Muscle of leg (tissue), 11 donors: ENCODE results near the gene ICA1. TPM values are rescaled to one million over a fixed set of nuclear protein-coding genes. Genes with fewer than 3 reads are reported as not detected.
"Not testable (repeated sequence)": the region's sequence is repeated elsewhere in the genome, so short reads cannot be mapped to it uniquely, and the experiment has no call there.

Experiments used
- DNase-seq: peaks from one replicate; pipeline ENCODE4 v3.0.0; 2013
- H3K27ac ChIP-seq: one replicate; pipeline ENCODE4 v1.5.1; 2013; ENCODE audit warnings: mild to moderate bottlenecking, low read length, control low read depth
- H3K27me3 ChIP-seq: one replicate; pipeline ENCODE4 v1.6.1; 2013; ENCODE audit warnings: low read length; ENCODE audit not compliant: control insufficient read depth, insufficient read depth
- H3K36me3 ChIP-seq: one replicate; pipeline ENCODE4 v1.6.1; 2013; ENCODE audit warnings: low read length; ENCODE audit not compliant: control insufficient read depth, insufficient read depth
- H3K4me1 ChIP-seq: one replicate; pipeline ENCODE4 v1.6.1; 2013; ENCODE audit warnings: low read length; ENCODE audit not compliant: control insufficient read depth, insufficient read depth
- H3K4me3 ChIP-seq: one replicate; pipeline ENCODE4 v1.5.1; 2013; ENCODE audit warnings: low read length, control low read depth
- H3K9me3 ChIP-seq: replicated peaks from 2 replicates; pipeline ENCODE4 v1.6.1; 2013; ENCODE audit warnings: low read depth, low read length; ENCODE audit not compliant: control insufficient read depth
- WGBS: methylation state at CpG from one replicate; pipeline ENCODE4 v1.1.5; 2013; ENCODE audit warnings: missing lambda C conversion rate; ENCODE audit not compliant: insufficient coverage; 5-methylcytosine and 5-hydroxymethylcytosine counted together
- polyA plus RNA-seq, 8 donors: library from polyadenylated mRNA; unstranded; fragments of 120-200 nt; gene quantifications; one replicate each; pipeline versions ENCODE4 v1.2.1 to v1.2.3, GENCODE V29; 2013; ENCODE audit warnings: inconsistent platforms in 1 of 8, low replicate concordance in 1 of 8; ENCODE audit not compliant: insufficient read length in 8 of 8, insufficient read depth in 1 of 8
- total RNA-seq: library from RNA; stranded (reverse); fragments of 120-200 nt; gene quantifications from one replicate; pipeline ENCODE4 v1.2.4, GENCODE V29; 2013

Gene ICA1
- total and polyA plus RNA-seq, 9 donors: 3.6 to 10.9 (median 4.6) TPM

GRCh38 chr7:8103282-8103681, 158.7 kb downstream of the ICA1 start:
- 76% methylated on average over 8 of the region's 9 CpGs for WGBS
- Histone ChIP-seq H3K4me3 (no peak overlapping the region), H3K9me3 (no peaks in the 10 kb centered on the region), H3K4me1 (no peaks in the 10 kb centered on the region), H3K36me3 (no peaks in the 10 kb centered on the region), H3K27me3 (no peaks in the 10 kb centered on the region), H3K27ac (no peak overlapping the region)
- DNase-seq: no peak

- WGBS: 90% methylated on average over 2 of the region's 4 CpGs
- H3K4me1 ChIP-seq, DNase-seq, H3K9me3 ChIP-seq, H3K27me3 ChIP-seq, H3K36me3 ChIP-seq, H3K27ac ChIP-seq, H3K4me3 ChIP-seq: not testable (repeated sequence)
These were observed 160.7 kb downstream of the ICA1 start for GRCh38 chr7:8101292-8101691.

GRCh38 chr7:8094164-8095140, 167.5 kb downstream of the ICA1 start:
- H3K36me3 ChIP-seq: no peaks in the 10 kb centered on the region
- 93% methylated on average over 2 of the region's 8 CpGs for WGBS
- DNase-seq: no peak
- H3K4me3 ChIP-seq: no peak overlapping the region
- no peak overlapping the region for H3K27ac ChIP-seq
- peaks cover 2% of the 10 kb centered on the region for H3K9me3 ChIP-seq
- H3K27me3 ChIP-seq: no peaks in the 10 kb centered on the region
- H3K4me1 ChIP-seq: no peaks in the 10 kb centered on the region

GRCh38 chr7:8092140-8092539, 169.8 kb downstream of the ICA1 start:
- no peaks in the 10 kb centered on the region for H3K27me3 ChIP-seq
- 100% methylated on average over 1 of the region's 2 CpGs for WGBS
- no peak overlapping the region for H3K4me3 ChIP-seq

DNA sequence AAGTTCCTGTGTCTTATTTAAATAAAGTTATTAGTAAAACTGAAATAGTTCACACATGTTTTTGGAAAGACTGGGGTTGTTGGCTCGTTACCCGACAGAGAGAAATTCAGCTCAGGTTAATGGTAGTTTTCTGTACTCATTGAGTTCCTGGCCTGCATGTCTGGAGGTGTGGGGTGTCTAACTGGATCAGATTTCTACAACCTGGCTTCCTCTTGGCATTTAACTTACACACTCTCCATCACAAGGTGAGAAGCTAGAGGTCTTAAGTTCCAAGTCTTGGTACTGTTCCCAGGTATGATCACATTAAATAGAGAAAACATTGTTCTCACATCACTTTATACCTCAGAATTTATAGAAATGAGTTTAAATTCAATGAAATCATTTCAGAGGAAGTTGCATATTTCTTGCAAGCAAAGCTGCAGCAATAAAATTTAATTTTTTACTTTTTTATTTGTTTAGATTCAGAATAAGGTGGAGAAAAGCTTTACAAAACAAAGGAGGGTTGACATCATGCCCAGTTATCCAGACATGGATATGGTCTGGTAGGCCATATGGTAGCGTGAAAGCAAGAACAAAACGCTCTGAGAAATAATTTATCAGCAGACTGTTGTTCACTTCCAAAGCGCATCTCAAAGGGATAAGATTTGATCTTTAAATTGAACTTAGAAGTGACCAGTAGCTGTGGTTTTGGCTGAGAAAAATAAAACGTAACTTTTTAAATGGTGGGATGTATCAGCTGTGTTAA, 172.8 kb downstream of the ICA1 start:
- Histone ChIP-seq H3K27me3 (no peaks in the 10 kb centered on the region), H3K27ac (no peak overlapping the region), H3K36me3 (peaks cover 2% of the 10 kb centered on the region), H3K4me3 (no peak overlapping the region), H3K9me3 (no peaks in the 10 kb centered on the region), H3K4me1 (no peaks in the 10 kb centered on the region)
- no peak for DNase-seq
- 100% methylated on average over 2 of the region's 6 CpGs for WGBS

More at GRCh38 chr7:8092140-8092539, 169.8 kb downstream of the ICA1 start:
- peaks cover 2% of the 10 kb centered on the region for H3K9me3 ChIP-seq
- no peak for DNase-seq
- no peak overlapping the region for H3K27ac ChIP-seq
- H3K4me1 ChIP-seq: no peaks in the 10 kb centered on the region
- H3K36me3 ChIP-seq: no peaks in the 10 kb centered on the region

- 75% methylated on average over 5 of the region's 6 CpGs for WGBS
- DNase-seq: no peak
- Histone ChIP-seq H3K4me1 (no peaks in the 10 kb centered on the region), H3K27me3 (no peaks in the 10 kb centered on the region), H3K27ac (no peak overlapping the region), H3K4me3 (no peak overlapping the region), H3K9me3 (no peaks in the 10 kb centered on the region), H3K36me3 (peaks cover 2% of the 10 kb centered on the region)
These were observed 175.7 kb downstream of the ICA1 start for GRCh38 chr7:8086239-8086638.

- no peaks in the 10 kb centered on the region for H3K4me1 ChIP-seq
- H3K4me3 ChIP-seq: no peak overlapping the region
- H3K9me3 ChIP-seq: no peaks in the 10 kb centered on the region
- peaks cover 2% of the 10 kb centered on the region for H3K36me3 ChIP-seq
- H3K27me3 ChIP-seq: no peaks in the 10 kb centered on the region
- WGBS: no CpG with 5 or more reads among the region's 3 CpGs
- H3K27ac ChIP-seq: no peak overlapping the region
- DNase-seq: no peak
These were observed 176.5 kb downstream of the ICA1 start for GRCh38 chr7:8085420-8085819.

- WGBS: no CpG with 5 or more reads among the region's 5 CpGs
- H3K4me3 ChIP-seq: no peak overlapping the region
- DNase-seq: no peak
- H3K4me1 ChIP-seq: no peaks in the 10 kb centered on the region
- H3K9me3 ChIP-seq: no peaks in the 10 kb centered on the region
- H3K27ac ChIP-seq: no peak overlapping the region
- no peaks in the 10 kb centered on the region for H3K27me3 ChIP-seq
- peaks cover 2% of the 10 kb centered on the region for H3K36me3 ChIP-seq
These were observed 177.1 kb downstream of the ICA1 start for GRCh38 chr7:8084836-8085235.

DNA sequence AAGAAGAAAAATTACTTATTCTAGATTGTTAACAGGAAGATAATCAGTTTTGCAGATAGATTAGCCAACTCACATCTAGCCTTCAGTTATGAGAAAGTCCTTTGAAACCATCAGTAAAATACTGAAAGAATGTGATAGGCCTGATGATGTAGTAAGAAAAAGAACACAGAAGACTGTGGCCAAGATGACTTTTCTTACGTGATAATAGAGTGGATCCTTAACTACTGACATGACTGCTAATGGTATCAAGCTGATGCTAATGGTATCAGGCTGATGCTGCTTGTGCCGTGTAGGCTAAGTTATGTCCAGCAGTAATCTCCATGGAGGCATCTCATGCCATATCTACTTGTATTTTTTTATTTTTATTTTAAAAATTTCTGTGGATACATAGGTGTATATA, 179.2 kb downstream of the ICA1 start:
- Histone ChIP-seq H3K9me3 (no peaks in the 10 kb centered on the region), H3K27ac (no peak overlapping the region), H3K4me1 (no peaks in the 10 kb centered on the region), H3K36me3 (peaks cover 2% of the 10 kb centered on the region), H3K27me3 (no peaks in the 10 kb centered on the region), H3K4me3 (no peak overlapping the region)
- no peak for DNase-seq
- 100% methylated on average over 1 of the region's 2 CpGs for WGBS

DNA sequence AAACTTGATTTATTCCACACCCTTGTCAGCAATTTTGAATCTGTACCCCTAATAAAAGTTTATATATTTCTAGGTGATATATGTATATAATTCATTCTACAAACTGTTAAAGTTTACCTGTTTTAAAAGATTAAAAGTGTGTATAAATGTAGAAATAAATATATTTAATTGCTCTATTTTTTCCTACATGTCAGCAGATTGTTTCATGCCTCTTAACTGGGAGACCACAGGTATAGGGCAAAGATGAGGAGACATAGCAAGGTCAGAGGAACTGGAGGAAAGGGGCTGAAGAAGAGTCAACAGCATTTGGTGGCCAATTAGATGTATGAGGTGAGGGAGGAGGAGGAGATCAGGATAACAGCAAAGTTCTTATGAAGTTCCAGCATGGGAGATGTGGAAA, 183.5 kb downstream of the ICA1 start:
- Histone ChIP-seq H3K27ac (no peak overlapping the region), H3K27me3 (no peaks in the 10 kb centered on the region), H3K4me3 (no peak overlapping the region), H3K36me3 (no peaks in the 10 kb centered on the region), H3K9me3 (no peaks in the 10 kb centered on the region), H3K4me1 (no peaks in the 10 kb centered on the region)
- no peak for DNase-seq
